Breast epithelium (tissue), 3 donors: ENCODE results near the gene SORBS2.

ENCODE experiments used
- CTCF ChIP-seq, 3 donors: fragments of 450-650 bp; IDR thresholded peaks; one replicate each; pipeline ENCODE4 v1.5.1; 2016 to 2017; ENCODE audit warnings: antibody characterized with exemption in 3 of 3, mild to moderate bottlenecking in 3 of 3, moderate library complexity in 3 of 3
- POLR2A ChIP-seq: fragments of 450-650 bp; IDR thresholded peaks from one replicate; pipeline ENCODE4 v1.6.1; 2016; ENCODE audit warnings: antibody characterized with exemption, mild to moderate bottlenecking, moderate library complexity

GRCh38 chr4:185560316-185560715 is 251.7 kb downstream of the SORBS2 start:
- TF ChIP-seq CTCF (IDR thresholded peaks at IDR 0.05): no peak
- TF ChIP-seq POLR2A: no peak
